Neural progenitor cell (in vitro differentiated cells): ENCODE results near the gene POU2AF1.

Source experiments
- CTCF ChIP-seq: fragments of 200-600 bp; sonication (generic); IDR thresholded peaks from 2 replicates; pipeline ENCODE4 v1.5.1; 2017; ENCODE audit warnings: antibody characterized with exemption, mild to moderate bottlenecking
- EZH2 ChIP-seq: fragments of 200-600 bp; sonication (generic); IDR thresholded peaks from 2 replicates; pipeline ENCODE4 v1.6.1; 2017; ENCODE audit warnings: antibody characterized with exemption, mild to moderate bottlenecking, moderate library complexity
- EZH2phosphoT487 ChIP-seq: fragments of 200-600 bp; sonication (generic); IDR thresholded peaks from 2 replicates; pipeline ENCODE4 v1.6.1; 2017; ENCODE audit warnings: antibody characterized with exemption

GRCh38 chr11:111307472-111308108 lies 71.5 kb downstream of the POU2AF1 start:
- TF ChIP-seq CTCF = no peak
- no peak for TF ChIP-seq EZH2
- no peak for TF ChIP-seq EZH2phosphoT487
